Astrocyte (in vitro differentiated cells and primary cell): ENCODE data around the gene GALNT7.

ENCODE experiments used
- EZH2 ChIP-seq: IDR thresholded peaks from 2 replicates; pipeline ENCODE4 v1.6.1; 2012; ENCODE audit warnings: mild to moderate bottlenecking, low read length, inconsistent platforms; ENCODE audit not compliant: insufficient read depth
- TF ChIP-seq, protein P1 (sequence below): IDR thresholded peaks from 2 replicates; pipeline ENCODE4 v1.5.1; 2011; ENCODE audit warnings: low read depth, mild to moderate bottlenecking, inconsistent platforms, low read length, moderate library complexity; ENCODE audit not compliant: insufficient read depth

- TF ChIP-seq, protein P1, sequence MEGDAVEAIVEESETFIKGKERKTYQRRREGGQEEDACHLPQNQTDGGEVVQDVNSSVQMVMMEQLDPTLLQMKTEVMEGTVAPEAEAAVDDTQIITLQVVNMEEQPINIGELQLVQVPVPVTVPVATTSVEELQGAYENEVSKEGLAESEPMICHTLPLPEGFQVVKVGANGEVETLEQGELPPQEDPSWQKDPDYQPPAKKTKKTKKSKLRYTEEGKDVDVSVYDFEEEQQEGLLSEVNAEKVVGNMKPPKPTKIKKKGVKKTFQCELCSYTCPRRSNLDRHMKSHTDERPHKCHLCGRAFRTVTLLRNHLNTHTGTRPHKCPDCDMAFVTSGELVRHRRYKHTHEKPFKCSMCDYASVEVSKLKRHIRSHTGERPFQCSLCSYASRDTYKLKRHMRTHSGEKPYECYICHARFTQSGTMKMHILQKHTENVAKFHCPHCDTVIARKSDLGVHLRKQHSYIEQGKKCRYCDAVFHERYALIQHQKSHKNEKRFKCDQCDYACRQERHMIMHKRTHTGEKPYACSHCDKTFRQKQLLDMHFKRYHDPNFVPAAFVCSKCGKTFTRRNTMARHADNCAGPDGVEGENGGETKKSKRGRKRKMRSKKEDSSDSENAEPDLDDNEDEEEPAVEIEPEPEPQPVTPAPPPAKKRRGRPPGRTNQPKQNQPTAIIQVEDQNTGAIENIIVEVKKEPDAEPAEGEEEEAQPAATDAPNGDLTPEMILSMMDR, result no peak
- no peak for TF ChIP-seq EZH2
Observed at GRCh38 chr4:173307778-173308177, 139.2 kb downstream of the GALNT7 start.
